HG03354 (cell line): ENCODE measurements around the gene CYP4A22.
"Not testable (repeated sequence)": the region's sequence is repeated elsewhere in the genome, so short reads cannot be mapped to it uniquely, and the experiment has no call there.

ENCODE experiments used
- ATAC-seq: cut with Tn5 transposase; IDR thresholded peaks from one replicate; pipeline ENCODE4 v1.9.1; 2021; ENCODE audit warnings: mild to moderate bottlenecking; ENCODE audit not compliant: unreplicated experiment, poor library complexity, severe bottlenecking

CYP4A22 gene

DNA sequence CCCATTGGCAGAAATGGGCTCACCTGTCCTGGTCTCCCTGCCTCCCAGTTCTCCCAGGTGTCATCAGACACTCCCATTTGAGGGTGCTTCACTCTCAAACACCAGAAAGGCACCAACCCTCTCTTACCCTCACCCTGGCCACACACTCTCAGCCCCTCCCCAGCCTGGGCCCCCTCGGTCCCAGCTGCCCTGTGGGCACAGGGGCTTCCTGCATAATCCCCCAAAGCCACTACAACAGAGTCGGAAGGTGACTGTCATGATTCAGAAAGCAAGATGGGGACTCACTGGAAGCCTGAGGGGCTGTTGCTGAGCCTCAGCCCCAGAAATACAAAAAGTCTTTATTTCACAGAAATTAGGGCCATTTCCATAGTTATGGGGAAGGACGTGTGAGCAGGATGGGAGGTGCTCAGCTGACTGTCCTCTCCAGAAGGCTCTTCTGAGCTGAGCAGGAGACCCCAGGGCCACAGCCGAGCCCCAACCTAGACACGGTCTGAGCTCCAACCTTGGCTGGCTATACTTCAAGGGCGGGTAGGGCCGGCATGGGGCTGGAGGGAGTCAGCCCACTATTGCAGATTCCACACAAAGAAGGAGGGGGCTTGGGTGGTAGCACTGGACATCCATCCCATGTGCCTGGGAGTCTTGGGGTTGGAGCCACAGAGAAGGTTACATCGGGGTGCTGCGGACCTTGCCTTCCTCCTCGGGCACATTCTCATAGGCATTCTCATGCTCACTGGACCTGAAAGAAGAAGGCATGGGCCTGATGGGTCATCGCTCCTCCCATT, 46.3 kb downstream of the CYP4A22 start:
- ATAC-seq, result no peak

DNA sequence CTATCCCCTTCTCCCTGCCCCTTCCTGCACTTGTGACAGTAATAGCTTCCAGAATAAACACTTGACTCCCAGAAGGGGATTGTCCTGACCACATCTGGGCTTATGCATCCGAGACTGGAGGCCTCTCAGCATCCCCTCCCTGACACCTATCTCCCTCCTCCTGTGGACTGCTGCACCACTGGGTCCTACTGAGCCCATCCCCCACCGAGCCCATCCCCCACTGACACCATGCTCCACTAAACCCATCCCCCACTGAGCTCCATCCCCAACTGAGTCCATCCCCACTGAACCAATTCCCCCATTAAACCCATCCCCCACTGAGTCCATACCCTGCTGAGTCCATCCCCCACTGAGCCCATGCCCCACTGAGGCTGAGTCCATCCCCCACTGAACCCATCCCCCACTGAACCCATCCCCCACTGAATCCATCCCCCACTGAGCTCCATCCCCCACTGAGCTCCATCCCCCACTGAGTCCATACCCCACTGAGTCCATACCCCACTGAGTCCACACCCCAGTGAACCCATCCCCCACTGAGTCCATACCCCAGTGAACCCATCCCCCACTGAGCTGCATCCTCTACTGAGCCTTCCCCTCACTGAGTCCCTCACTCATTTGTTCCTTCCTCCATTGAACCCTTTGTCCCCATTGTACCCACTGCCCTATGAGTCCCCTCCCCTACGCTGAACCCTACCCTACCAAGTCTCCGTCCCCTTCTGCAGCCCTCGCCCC, 47.0 kb downstream of the CYP4A22 start:
- no peak for ATAC-seq

GRCh38 chr1:47184822-47185677, 47.8 kb downstream of the CYP4A22 start:
- no peak for ATAC-seq

- no peak for ATAC-seq
These were observed 49.3 kb downstream of the CYP4A22 start for GRCh38 chr1:47186267-47187185.

DNA sequence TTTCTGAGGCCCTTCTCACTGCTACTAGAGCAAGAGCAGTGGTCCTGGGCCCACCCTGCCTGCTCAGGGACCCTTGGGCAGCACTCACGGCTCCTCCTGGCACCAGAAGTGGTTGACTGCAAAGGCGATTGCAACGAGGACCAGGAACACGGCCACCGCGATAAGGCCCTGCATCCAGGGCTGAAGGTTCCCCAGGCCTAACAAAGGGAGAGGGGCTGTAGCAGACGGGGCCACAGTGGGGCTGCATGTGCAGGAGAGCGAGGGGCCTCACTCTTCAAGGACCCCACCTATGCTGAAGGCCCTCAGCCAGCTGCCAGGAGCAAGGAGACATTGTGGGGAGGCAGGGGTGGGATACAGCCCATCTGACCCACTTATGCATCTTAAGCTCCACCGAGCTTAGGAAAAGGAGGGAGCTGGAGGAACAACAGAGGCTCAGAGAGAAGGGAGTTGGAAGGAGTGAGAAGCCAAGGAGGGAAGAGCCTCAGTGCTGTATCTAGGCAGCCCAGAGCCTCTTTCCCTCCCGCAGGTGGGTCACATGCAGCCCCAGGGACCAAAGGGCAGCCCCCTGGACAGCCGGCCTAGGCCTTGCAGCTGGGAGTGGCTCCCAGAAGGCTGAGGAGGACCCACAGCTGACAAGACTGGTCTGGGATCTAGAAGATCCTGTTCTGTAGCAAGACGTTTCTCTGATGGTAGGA, 50.1 kb downstream of the CYP4A22 start:
- no peak for ATAC-seq

DNA sequence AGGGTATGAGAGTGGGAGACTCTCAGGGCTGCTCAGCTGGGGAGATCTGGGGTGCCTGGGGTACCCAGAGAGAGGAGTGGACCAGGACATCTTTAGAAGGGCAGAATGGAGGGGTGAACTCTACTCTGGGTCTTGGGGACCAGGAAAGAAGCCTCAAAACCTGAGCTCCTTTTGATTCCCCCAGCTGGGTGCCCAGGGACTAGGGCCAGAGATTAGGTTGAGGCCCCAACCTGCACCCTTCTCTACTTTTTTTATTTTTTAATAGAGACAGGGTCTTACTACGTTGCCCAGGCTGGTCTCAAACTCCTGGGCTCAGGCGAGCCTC, 50.6 kb downstream of the CYP4A22 start:
- no peak for ATAC-seq

DNA sequence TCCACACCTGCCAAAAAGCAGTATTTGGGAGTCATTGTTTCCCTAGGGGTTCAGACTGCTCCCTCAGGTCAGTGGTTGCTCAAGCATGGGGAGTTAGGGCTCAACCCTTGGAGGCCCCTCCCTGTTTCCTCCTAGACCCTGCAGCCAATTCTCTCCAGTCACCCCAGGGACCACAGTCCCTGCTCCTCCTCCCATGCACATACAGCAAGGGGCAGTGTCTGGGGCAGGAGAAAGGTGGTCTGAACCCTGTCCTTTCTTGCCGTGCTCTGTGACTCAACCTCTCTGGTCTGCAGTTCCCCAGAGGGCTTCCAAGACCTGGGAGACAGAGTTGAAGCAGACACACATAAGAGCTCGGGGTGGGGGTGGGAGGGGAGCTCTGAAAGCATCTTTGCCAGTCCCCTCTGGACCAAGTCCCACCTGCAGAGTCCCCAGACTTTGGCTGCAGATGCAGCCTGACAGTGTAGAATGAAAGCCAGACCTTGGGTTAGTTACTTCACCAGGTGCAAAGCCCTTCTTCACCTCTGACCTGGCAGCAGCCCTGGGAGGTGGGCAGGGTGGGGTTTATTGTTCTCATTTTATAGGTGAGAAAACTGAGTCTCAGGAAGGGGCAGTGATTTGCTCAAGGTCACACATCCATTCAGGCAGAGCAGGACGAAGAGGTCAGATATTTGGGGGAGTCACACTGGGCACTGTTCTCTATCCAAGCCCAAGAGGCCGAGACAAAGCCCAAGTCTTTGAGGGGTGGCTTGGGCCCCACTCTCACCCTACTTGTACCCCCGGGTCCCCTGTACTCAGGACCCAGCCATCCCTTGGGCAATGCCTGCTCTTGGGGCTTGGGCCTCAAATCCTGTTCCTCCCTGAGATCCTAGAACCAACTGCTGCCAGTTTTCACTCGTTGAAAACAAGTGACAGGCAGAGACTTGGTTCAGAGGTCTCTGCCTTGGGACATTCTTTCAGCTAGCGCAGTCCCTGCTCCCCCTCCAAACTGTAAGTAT, 51.8 kb downstream of the CYP4A22 start:
- no peak for ATAC-seq

DNA sequence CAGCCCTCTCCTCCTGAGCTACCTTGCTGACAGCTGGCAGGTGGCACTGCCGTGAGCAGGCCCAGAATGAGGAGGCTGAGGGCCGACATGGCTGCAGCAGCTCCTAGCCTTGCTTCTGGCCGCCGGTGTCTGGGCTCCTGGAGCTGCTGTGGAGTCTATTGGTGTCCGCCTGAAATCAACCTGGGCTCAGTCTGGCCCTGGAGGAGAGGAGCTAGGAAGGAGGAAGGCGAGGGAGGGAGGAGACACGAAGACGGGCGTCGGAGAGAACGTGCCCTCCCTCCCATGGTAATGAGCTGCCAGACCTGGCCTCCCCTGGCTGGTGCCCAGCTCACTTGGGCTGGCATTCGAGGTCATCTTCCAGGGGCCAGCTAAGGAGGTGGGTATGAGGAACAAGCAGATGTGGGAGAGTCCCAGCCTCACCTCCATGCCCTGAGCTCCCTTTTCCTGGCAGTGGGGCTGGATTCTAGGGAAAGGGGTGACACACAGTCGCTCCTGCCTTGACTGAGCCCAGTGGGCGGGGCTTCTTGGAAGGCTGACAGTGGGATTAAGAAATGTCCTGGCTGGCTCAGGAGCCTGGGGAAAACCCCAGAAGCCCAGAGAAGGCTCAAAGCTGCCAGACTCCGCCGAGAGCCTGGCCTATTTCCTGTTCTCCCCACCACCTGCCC, 52.7 kb downstream of the CYP4A22 start, which contains the start of gene PDZK1IP1:
PDZK1IP1 (minus strand) TSS at position 193 of the 665 bp plus-strand sequence; CDS start at position 89, 104 bp downstream.
- ATAC-seq, result no peak

- ATAC-seq, result no peak
These were observed 53.2 kb downstream of the CYP4A22 start for GRCh38 chr1:47190509-47190855.

- ATAC-seq, result no peak
These were observed 53.6 kb downstream of the CYP4A22 start for GRCh38 chr1:47190857-47191256.

DNA sequence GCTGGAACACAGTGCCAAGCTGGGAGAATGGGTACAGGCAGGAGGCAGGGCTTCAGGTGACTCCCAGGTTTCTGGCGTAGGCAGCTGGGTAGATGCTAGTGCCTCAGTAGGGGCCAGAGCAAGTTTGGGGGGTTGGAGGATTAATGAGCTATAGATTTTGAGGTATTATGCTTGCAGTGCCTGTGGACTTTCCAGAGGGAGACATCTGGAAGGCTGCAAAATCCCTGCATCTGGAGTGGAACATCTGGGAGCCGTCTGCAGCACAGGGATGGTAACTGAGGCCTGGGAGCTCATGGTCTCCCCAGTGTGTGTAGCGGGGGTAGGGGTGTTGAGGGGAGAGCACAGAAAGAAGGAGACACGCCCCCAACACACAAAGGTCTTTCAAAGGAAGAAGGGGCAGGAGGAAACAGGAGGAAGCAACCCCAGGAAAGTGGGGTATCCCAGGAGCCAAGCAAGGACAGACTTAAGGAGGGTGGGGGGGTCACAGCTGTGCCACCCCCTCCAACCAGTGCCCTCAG, 54.8 kb downstream of the CYP4A22 start:
- no peak for ATAC-seq

GRCh38 chr1:47192458-47193384, 55.5 kb downstream of the CYP4A22 start:
- peak; percentile 79 for ATAC-seq

DNA sequence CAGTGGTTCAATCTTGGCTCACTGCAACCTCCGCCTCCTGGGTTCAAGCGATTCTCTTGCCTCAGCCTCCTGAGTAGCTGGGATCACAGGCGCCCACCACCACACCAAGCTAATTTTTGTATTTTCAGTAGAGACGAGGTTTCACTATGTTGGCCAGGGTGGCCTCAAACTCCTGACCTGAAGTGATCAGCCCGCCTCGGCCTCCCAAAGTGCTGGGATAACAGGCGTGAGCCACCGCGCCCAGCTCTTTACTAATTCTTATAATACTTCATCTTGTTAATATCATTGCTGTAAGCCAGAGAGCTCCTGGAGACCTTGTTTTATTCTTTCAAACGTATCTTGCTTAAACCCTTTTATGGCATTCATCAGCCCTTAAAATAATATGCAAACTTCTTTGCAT, 56.3 kb downstream of the CYP4A22 start:
- ATAC-seq, result not testable (repeated sequence)

DNA sequence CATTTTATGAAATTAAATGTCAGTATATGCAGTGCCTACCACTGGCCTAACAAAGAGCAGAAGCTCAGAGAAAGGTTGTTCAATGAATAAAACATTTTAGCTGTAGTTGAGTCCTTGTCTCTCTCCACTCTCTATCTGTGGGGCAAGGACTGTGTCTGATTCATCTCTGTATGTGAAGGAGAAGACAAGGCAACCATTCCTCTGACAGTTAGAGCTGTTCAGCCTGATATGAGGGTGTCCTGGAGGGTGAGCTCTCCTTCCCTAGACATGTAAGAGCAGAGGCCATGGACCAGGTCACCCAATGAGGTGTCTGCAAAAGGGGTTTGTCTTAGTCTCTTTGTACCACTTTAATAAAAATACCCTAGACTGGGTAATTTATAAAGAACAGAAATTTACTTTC, 57.1 kb downstream of the CYP4A22 start:
- ATAC-seq, result no peak

GRCh38 chr1:47195981-47196380, 58.7 kb downstream of the CYP4A22 start:
- ATAC-seq, result not testable (repeated sequence)

DNA sequence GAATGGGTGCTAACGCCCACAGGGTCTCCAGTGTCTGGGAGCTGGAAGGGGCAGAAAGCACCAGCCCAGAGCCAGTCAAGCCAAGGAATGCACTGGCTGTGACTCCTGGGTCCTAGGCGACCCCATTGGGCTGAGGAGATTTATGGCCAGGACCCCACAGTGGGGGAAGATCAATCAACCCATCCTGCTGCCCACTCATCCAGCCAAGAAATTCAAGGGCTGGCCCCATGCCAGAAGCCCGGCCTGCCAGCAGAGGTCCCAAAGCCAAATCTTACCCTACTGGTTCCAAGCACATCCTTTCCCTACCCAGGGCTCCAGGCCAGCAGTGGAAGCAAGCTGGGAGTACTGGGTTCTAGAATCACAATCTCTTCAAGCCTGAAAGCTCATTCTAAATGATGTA, 59.4 kb downstream of the CYP4A22 start:
- ATAC-seq, result no peak
